ENCODE data around the gene MYO10.

The MYO10 gene

DNA sequence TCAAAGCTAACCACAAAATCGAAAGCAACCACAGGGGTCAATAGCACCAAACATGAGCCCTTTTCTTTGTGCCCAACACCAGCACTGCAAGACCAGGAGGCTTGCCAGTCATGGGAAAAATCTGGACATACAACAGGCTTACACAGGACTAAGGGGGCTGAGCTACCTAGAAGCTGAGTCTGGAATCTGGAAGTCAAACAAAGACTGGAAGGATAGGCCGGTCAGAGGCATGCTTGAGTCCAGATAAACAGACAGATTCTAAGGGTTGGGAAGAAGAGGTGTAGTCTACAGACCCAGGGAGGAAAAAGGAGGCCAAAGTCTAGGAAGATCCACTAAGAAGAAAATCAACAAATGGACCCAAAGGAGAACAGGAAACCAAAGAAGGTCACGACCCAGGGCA lies 73.3 kb downstream of the MYO10 start:
- no peak for ATAC-seq (ENCODE audit: insufficient read depth, low read depth)
- Histone ChIP-seq H3K4me3 (ENCODE audit: low read depth in 1 of 2, low read length in 2 of 2) (no peak overlapping the region), H4K20me1 (ENCODE audit: insufficient read depth, low read length) (no peaks in the 10 kb centered on the region), H2AFZ (ENCODE audit: low read depth, low read length) (no peak overlapping the region), H3K9ac (ENCODE audit: low read depth, low read length) (no peak overlapping the region), H3K36me3 (ENCODE audit: insufficient read depth, low read length) (no peaks in the 10 kb centered on the region), H3K79me2 (ENCODE audit: insufficient read depth, low read length) (no peaks in the 10 kb centered on the region), H3K9me3 (ENCODE audit: insufficient read depth, low read length, severe bottlenecking) (no peaks in the 10 kb centered on the region), H3K4me1 (ENCODE audit: insufficient read depth, low read length) (no peaks in the 10 kb centered on the region), H3K4me2 (ENCODE audit: insufficient read depth, low read length) (no peak overlapping the region), H3K27me3 (ENCODE audit: insufficient read depth, low read length, poor library complexity) (no peaks in the 10 kb centered on the region), H3K27ac (ENCODE audit: low read length) (no peak overlapping the region)
- TF ChIP-seq EZH2 (IDR thresholded peaks at IDR 0.05; ENCODE audit: borderline replicate concordance, low read depth, low read length, severe bottlenecking), result no peak
- TF ChIP-seq CTCF (IDR thresholded peaks at IDR 0.05; ENCODE audit: borderline replicate concordance, extremely low read depth, low read length, poor library complexity, severe bottlenecking), result no peak
- DNase-seq, result no peak

DNA sequence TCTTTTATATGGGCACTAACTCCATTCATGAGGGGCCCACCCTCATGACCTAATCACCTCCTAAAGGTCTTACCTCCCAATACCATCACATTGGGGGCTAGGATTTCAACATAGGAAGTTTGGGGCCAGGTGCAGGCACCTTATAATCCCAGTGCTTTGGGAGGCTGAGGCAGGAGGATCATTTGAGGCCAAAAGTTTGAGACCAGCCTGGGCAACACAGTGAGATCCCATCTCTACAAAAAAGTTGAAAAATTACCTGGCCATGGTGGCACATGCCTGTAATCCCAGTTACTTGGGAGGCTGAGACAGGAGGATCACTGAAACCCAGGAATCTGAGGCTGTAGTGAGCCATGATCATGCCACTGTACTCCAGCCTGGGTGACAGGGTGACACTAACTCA lies 76.7 kb downstream of the MYO10 start:
- no peaks in the 10 kb centered on the region for H3K79me2 ChIP-seq (ENCODE audit: insufficient read depth, low read length)
- H3K9ac ChIP-seq (ENCODE audit: low read depth, low read length), result no peak overlapping the region
- ATAC-seq (ENCODE audit: insufficient read depth, low read depth), result no peak

DNA sequence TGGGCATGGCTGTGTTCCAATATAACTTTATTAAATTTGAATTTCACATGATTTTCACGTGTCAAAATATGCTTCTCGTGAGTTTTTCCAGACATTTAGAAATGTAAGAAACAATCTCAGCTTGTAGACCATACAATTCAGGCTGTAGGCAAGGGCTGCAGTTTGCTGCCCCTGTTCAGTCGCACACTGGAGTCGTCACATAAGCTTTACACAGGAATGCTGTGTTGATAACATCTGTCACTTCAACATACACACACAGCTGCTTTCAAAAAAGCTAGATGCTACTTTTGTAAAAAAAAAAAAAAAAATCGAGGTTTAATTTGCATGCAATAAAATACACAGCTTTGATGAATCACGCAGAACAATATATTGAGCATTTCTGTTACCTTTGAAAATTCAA lies 77.9 kb downstream of the MYO10 start:
- Histone ChIP-seq H3K79me2 (ENCODE audit: insufficient read depth, low read length) (no peaks in the 10 kb centered on the region), H3K27ac (ENCODE audit: low read length) (no peak overlapping the region)
- DNase-seq, result no peak

More for the DNA sequence above, 76.7 kb downstream of the MYO10 start:
- DNase-seq, result no peak
- H3K27me3 ChIP-seq (ENCODE audit: insufficient read depth, low read length, poor library complexity), result no peaks in the 10 kb centered on the region
- TF ChIP-seq CTCF (IDR thresholded peaks at IDR 0.05; ENCODE audit: borderline replicate concordance, extremely low read depth, low read length, poor library complexity, severe bottlenecking) (no peak), EZH2 (IDR thresholded peaks at IDR 0.05; ENCODE audit: borderline replicate concordance, low read depth, low read length, severe bottlenecking) (no peak)
- H3K9me3 ChIP-seq (ENCODE audit: insufficient read depth, low read length, severe bottlenecking), result no peaks in the 10 kb centered on the region
- no peaks in the 10 kb centered on the region for H3K4me1 ChIP-seq (ENCODE audit: insufficient read depth, low read length)
- no peaks in the 10 kb centered on the region for H4K20me1 ChIP-seq (ENCODE audit: insufficient read depth, low read length)
- no peaks in the 10 kb centered on the region for H3K36me3 ChIP-seq (ENCODE audit: insufficient read depth, low read length)
- no peak overlapping the region for H3K4me2 ChIP-seq (ENCODE audit: insufficient read depth, low read length)
- no peak overlapping the region for H2AFZ ChIP-seq (ENCODE audit: low read depth, low read length)
- H3K27ac ChIP-seq (ENCODE audit: low read length), result no peak overlapping the region
- H3K4me3 ChIP-seq (ENCODE audit: low read depth in 1 of 2, low read length in 2 of 2), result no peak overlapping the region

More for the DNA sequence above, 77.9 kb downstream of the MYO10 start:
- H3K9ac ChIP-seq (ENCODE audit: low read depth, low read length), result no peak overlapping the region
- no peak overlapping the region for H3K4me3 ChIP-seq (ENCODE audit: low read depth in 1 of 2, low read length in 2 of 2)
- H4K20me1 ChIP-seq (ENCODE audit: insufficient read depth, low read length), result no peaks in the 10 kb centered on the region
- ATAC-seq (ENCODE audit: insufficient read depth, low read depth), result no peak
- H3K4me1 ChIP-seq (ENCODE audit: insufficient read depth, low read length), result no peaks in the 10 kb centered on the region
- no peak overlapping the region for H2AFZ ChIP-seq (ENCODE audit: low read depth, low read length)
- no peak overlapping the region for H3K4me2 ChIP-seq (ENCODE audit: insufficient read depth, low read length)
- no peaks in the 10 kb centered on the region for H3K9me3 ChIP-seq (ENCODE audit: insufficient read depth, low read length, severe bottlenecking)
- TF ChIP-seq CTCF (IDR thresholded peaks at IDR 0.05; ENCODE audit: borderline replicate concordance, extremely low read depth, low read length, poor library complexity, severe bottlenecking) (no peak), EZH2 (IDR thresholded peaks at IDR 0.05; ENCODE audit: borderline replicate concordance, low read depth, low read length, severe bottlenecking) (no peak)
- H3K27me3 ChIP-seq (ENCODE audit: insufficient read depth, low read length, poor library complexity), result no peaks in the 10 kb centered on the region
- H3K36me3 ChIP-seq (ENCODE audit: insufficient read depth, low read length), result no peaks in the 10 kb centered on the region
